Measurements from ENCODE around the gene CHD9NB. TPM values are rescaled to one million over a fixed set of nuclear protein-coding genes. Genes with fewer than 3 reads are reported as not detected.

The CHD9NB gene
- polyA plus RNA-seq, 1 of the 3 experiments (the other 2 are of a cell fraction) = 2.7 TPM

- DNase-seq = no peak
- Histone ChIP-seq H3K4me3 (ENCODE audit: low read depth in 2 of 2, low read length in 1 of 2) (no peak overlapping the region), H3K4me2 (peak overlapping the region; percentile 63), H3K9me2 (no peaks in the 10 kb centered on the region), H4K20me1 (ENCODE audit: insufficient read depth) (no peaks in the 10 kb centered on the region), H3K27me3 (ENCODE audit: insufficient read depth) (no peaks in the 10 kb centered on the region), H3F3A (replicated peaks; ENCODE audit: insufficient read depth) (peaks cover 43% of the 10 kb centered on the region), H3K79me2 (ENCODE audit: insufficient read depth) (peaks cover 27% of the 10 kb centered on the region), H2AFZ (ENCODE audit: low read depth) (no peak overlapping the region), H3K27ac (ENCODE audit: low read depth in 2 of 2, low read length in 1 of 2) (peak overlapping the region; percentile 99 to 100), H3K9me3 (no peaks in the 10 kb centered on the region), H3K9ac (peak overlapping the region; percentile 62; the same call in 1 of the 2 replicates), H3K36me3 (replicated peaks in 1 of 2; ENCODE audit: control insufficient read depth in 1 of 2, insufficient read depth in 2 of 2, low read length in 1 of 2) (no peaks in the 10 kb centered on the region), H3K4me1 (ENCODE audit: control insufficient read depth in 1 of 2, insufficient read depth in 2 of 2, low read depth in 1 of 2, low read length in 1 of 2) (peaks cover 63 to 73% of the 10 kb centered on the region in 2 experiments)
- 88% methylated on average over 8 of the region's 8 CpGs for WGBS (ENCODE audit: low lambda C conversion rate)
- TF ChIP-seq PBX3 (IDR thresholded peaks at IDR 0.05) = no peak
- TF ChIP-seq SMC3 (IDR thresholded peaks at IDR 0.05; ENCODE audit: low read depth, low read length) = peak; percentile 12; the same call in 1 of the 2 replicates
- no peak for TF ChIP-seq RXRA (IDR thresholded peaks at IDR 0.05; ENCODE audit: borderline replicate concordance, low read depth)
- no peak for TF ChIP-seq GABPA (IDR thresholded peaks at IDR 0.05; ENCODE audit: low read depth)
- no peak for TF ChIP-seq SIN3A (IDR thresholded peaks at IDR 0.05; ENCODE audit: borderline replicate concordance, low read depth, low read length)
- no peak for TF ChIP-seq USF1 (IDR thresholded peaks at IDR 0.05; ENCODE audit: borderline replicate concordance, low read depth)
- no peak for TF ChIP-seq ELF1 (IDR thresholded peaks at IDR 0.05)
- TF ChIP-seq EP300 (IDR thresholded peaks at IDR 0.05; ENCODE audit: borderline replicate concordance in 1 of 2, low read depth in 1 of 2, low read length in 1 of 2) = no peak
- no peak for TF ChIP-seq TCF12 (IDR thresholded peaks at IDR 0.05)
- TF ChIP-seq NRF1 (IDR thresholded peaks at IDR 0.05; ENCODE audit: low read depth, low read length) = no peak
- no peak for TF ChIP-seq FOSL2 (IDR thresholded peaks at IDR 0.05; ENCODE audit: borderline replicate concordance, low read depth)
- peak; percentile 53 for TF ChIP-seq RAD21 (IDR thresholded peaks at IDR 0.05; ENCODE audit: low read length)
- TF ChIP-seq YY1 (IDR thresholded peaks at IDR 0.05; ENCODE audit: low read depth) = no peak
- TF ChIP-seq REST (IDR thresholded peaks at IDR 0.05; ENCODE audit: low read depth, low read length) = no peak
- no peak for TF ChIP-seq USF2 (IDR thresholded peaks at IDR 0.05; ENCODE audit: borderline replicate concordance, low read depth, low read length)
- no peak for TF ChIP-seq CHD2 (IDR thresholded peaks at IDR 0.05; ENCODE audit: low read length, partially characterized antibody)
- CTCF ChIA-PET = interaction anchor here (0.6 to 2.4 kb wide), 5 partner anchors 14 to 123 kb away, joined by 3 to 14 read pairs (median 3); no protein-coding TSS in a partner anchor
- POLR2A ChIA-PET = interaction anchor here (1.2 to 3.9 kb wide), 4 partner anchors 14 to 45 kb away, joined by 5 to 58 read pairs (median 6); partner anchors contain the start of gene CHD9
These were observed 32.1 kb upstream of the CHD9NB start for GRCh38 chr16:53084746-53085334.
